Fibroblast of the aortic adventitia (primary cell): Measurements from ENCODE around the gene NME9. TPM values are rescaled to one million over a fixed set of nuclear protein-coding genes. Genes with fewer than 3 reads are reported as not detected.

Experiments
- DNase-seq: peaks from one replicate; pipeline ENCODE4 v3.0.0-alpha.2; 2010; ENCODE audit warnings: low read depth
- H3K4me3 ChIP-seq: 2 replicates; pipeline ENCODE4 v1.5.1; 2011; ENCODE audit warnings: low read depth, mild to moderate bottlenecking, control low read depth, low read length, moderate library complexity
- CTCF ChIP-seq: IDR thresholded peaks from 2 replicates; pipeline ENCODE4 v1.5.1; 2011; ENCODE audit warnings: mild to moderate bottlenecking, low read length, control low read depth, inconsistent platforms; ENCODE audit not compliant: insufficient read depth
- total RNA-seq: library from RNA; depleted of rRNA; stranded (reverse); fragments of >200 nt; gene quantifications from 2 replicates; pipeline ENCODE4 v1.2.3, GENCODE V29; 2012; ENCODE audit warnings: low replicate concordance

The NME9 gene
- total RNA-seq, 1 donor, result 0.18 TPM

- no peak for DNase-seq
- no peak for TF ChIP-seq CTCF
- H3K4me3 ChIP-seq, result no peak overlapping the region
These were observed 25.4 kb upstream of the NME9 start for GRCh38 chr3:138355071-138355470.

- no peak for TF ChIP-seq CTCF
- DNase-seq, result no peak
- H3K4me3 ChIP-seq, result no peak overlapping the region
These were observed 24.7 kb upstream of the NME9 start for GRCh38 chr3:138354376-138354775.

DNA sequence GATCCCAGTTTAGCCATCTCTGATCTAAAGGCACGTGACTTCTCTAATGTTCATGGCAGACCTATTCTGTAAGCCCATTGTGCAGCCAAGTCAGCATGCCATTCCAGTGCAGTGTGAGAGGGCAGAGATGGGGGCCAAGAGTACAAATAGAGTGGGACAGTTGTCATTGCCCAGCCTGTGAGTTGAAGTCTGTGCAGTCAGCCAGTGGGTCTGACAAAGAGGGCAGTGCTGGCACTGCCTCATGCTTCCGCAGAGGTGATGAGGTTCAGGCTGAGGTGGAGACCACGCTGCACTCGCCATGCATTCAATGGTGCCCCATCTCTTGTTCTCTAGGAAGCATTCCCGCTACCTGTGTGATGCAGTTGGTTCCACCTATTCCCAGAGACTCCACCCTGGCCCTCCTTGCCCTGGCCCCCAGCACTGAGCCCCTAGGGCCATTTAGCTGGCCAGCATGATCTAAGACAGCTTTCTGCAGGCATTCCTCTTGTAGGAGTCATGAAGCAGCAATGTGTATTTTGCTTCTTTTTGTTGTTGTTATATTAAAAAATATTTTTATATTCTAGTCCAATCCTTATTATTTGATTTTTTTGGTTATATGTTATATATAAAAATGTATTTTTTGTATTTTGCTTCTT is 22.4 kb upstream of the NME9 start:
- H3K4me3 ChIP-seq, result no peak overlapping the region
- no peak for DNase-seq
- TF ChIP-seq CTCF, result no peak

DNA sequence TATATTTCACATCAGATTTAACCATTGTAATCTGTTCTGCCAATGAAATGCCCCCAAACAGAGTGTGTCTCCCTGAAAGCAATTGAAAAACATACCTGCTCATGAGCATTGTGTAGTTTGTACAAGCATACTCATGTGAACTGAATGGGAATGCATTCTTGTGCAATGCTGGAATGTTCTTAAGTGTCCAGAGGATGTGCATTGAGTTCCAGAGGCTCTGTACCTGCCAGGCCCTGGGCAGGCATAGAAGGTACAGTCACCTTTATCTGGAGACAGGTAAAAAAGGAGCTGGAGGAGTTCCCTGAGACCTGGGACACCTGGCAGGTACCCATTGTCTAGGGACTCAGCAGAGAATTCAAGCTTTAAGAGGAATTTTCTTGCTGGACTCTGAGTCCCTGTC is 21.5 kb upstream of the NME9 start:
- TF ChIP-seq CTCF, result no peak
- H3K4me3 ChIP-seq, result no peak overlapping the region
- DNase-seq, result no peak

- TF ChIP-seq CTCF, result no peak
- DNase-seq, result peak; percentile 50
- H3K4me3 ChIP-seq, result peak overlapping the region; percentile 81
These were observed 20.4 kb upstream of the NME9 start for GRCh38 chr3:138349926-138350665.

GRCh38 chr3:138348754-138349739 is 19.4 kb upstream of the NME9 start:
- DNase-seq, result peak; percentile 38
- H3K4me3 ChIP-seq, result peak overlapping the region; percentile 81
- TF ChIP-seq CTCF, result peak; percentile 2
